GM19023 (cell line): ENCODE measurements around the gene TFAP2A.

Experiments used
- ATAC-seq: cut with Tn5 transposase; IDR thresholded peaks from one replicate; pipeline ENCODE4 v1.9.1; 2021; ENCODE audit warnings: mild to moderate bottlenecking, moderate library complexity; ENCODE audit not compliant: unreplicated experiment

TFAP2A gene

DNA sequence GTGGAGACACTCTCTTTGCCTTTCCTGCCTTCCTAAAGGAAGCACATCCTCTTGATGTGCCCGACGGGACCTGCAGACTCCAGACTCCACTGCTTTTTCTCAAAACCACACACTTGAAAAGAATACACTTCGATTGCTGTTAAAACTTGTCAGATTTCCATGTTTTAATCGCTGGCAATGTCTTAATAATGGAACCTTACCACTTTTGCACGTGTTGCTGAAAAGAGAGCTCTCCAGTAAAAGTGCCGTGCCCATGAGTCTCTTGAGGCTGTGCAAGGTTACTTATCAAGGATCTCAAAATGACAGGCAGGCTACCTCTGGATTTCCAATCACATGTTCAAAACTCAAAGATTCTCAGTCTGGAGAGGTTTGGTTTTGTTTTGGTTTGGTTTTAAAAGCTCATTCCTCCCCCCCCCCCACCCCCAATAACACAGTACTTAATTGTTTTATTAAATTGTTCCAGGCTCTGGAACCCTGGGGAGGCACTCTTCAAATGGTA is 12.0 kb upstream of the TFAP2A start:
- ATAC-seq, result no peak

GRCh38 chr6:10425975-10426780 is 11.3 kb upstream of the TFAP2A start:
- ATAC-seq, result peak; percentile 71

DNA sequence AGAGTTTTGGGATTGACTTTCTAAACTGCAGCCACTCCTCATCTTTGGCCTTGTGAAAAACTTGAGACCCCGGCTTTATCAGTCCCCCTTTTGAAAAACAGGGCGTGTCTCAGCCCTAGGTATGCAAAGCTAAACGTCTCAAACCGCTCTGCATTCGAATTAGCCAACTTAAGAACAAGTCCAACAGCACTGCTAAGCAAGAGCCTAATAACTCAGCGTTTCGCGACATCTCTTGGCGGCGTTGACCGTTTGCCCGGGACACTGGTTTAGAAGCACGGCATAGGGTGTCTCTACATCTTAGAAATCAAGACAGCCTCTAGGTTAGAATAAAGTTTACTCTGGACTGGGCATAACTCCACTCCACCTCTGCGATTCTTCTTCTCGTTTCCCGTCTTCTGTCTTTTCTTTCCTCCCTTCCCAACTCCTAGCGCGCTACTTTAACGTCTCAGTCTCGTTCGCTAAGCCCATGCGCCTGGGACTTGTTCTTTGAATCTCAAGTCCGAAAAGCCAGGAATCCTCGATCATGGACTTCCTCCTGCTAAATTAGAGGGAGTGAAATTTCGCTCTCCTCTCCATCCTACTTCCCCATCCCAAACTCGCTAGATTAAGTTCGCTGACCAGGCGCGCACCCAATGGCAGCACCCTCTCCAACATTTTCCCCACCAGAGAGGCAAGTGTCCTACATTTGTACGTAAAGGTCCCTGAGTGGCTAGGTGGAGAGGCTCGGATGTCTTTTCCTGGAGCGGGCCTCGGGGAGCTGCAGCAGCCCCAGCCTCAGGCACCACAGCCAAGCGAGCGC is 10.5 kb upstream of the TFAP2A start:
- ATAC-seq, result no peak

GRCh38 chr6:10424040-10424439 is 9.2 kb upstream of the TFAP2A start:
- ATAC-seq, result no peak

GRCh38 chr6:10422737-10423034 is 7.8 kb upstream of the TFAP2A start:
- no peak for ATAC-seq

DNA sequence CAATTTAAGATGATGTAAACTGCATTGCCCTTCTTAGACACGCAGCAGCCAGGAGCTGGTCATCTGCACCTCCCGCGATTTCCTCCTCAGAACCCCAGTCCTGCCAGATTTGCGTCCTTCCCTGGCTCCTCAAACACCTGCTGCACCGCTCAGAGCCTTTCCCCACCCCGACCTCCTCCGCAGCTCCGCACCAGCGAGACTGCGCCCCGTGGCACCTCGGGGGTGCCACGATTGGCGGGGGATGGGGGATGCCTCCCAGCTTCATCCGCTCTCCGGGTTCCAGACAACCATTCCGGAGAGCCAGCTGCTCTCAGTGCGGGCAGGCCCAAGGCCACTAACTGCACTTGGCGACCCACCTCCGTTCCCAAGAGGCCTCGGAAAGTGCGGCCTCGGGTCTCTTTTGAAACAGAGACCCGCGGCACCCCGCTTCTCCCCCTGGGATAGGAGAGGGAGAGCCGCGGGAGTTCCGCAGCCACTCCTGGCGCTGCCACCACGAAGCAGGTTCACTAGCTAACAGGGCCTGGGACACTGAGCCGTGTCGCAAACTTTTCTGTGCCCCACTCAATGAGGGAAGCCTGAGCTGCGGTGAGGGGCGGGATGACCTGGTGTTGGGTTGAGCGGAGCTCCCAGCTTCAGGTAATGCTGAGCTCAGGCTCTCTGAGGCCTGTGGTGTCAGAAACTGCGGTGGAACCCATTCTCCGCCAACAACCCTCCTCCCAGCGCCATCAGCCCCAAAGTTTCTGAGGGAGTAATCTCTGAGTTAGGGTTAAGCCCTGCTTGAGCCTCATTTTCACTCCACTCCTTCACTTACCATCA is 7.3 kb upstream of the TFAP2A start:
- no peak for ATAC-seq

DNA sequence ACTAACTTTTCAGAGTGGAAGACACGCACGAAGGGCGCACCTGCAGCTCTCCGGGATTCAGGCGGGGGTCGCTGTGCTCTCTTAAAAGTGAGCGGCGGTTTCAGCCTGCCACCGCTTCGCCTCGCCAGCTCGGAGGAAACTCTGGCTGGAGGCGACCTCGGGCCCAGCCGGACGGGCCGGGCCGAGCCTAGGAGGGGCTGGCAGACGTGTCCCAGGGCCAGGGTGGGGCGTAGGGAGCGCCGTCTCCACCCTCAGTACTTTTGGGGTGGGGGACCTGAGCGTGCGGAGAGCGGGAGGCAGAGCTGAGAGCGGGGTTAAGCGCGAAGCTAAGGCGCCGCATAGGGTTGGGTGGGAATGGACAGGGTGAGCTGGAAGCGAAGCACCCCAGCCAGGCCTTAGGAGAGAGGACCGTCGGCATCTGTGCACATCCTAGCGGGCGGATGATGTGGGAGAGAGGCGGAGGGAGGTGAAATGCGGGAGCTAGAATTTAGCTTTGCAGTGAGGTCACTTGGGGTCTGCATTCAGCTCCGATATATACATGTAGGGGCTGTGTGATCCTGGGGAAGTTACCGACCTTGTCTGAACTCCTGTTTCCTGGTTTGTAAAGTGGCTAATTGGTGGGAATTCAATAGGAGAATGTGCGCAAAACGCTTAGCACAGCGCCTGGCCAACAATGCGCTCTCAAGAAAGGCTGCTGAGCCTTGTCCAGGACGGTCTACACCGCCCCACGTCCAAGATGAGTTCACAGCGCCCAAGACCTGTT is 6.5 kb upstream of the TFAP2A start:
- ATAC-seq, result no peak

- no peak for ATAC-seq
Measured at GRCh38 chr6:10420546-10421157, 5.8 kb upstream of the TFAP2A start.

- no peak for ATAC-seq
Measured at GRCh38 chr6:10419749-10420545, 5.1 kb upstream of the TFAP2A start.

DNA sequence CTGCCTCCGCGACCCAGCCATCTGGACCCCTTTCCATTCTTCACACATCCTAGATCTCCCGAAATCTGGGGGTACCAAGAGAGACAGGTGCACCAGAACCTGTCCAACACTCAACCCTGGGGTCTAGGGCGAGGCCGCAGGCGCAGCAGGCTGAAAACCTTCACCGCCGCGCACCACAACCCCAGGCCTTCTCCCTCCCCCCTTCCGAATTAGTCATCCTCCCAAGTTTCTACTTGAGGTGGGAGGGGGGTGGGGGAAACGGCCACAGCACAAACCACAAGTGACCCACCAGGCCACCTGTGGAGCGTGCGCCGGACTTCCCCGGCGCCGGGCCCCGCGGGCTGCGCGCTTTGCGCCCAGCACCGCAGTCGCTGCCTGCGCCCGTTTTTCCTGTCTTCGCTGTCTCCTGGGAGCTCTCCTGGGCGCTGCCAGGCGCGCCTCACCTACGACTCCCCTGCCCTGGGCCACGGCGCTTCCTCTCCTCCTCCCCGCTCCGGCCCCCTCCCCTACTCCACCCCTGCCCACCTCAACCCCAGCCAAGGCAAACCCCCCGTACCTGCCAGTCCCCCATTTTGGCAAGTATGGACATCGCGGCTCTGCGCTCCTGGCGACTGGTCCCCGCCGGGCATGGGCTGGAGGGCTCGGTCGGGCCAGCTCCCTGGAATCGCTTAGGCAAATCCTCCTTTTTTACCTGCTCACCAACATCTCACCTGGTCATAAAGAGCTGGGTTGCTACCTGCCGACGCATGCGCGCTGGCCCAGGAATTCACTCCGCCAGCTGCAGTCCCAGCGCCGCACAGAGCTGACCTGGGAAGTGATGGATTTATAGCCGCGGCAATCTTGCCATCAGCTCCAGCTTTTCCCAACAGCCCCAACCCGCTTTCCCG is 4.2 kb upstream of the TFAP2A start:
- ATAC-seq, result no peak

- ATAC-seq, result no peak
Measured at GRCh38 chr6:10418361-10418861, 3.5 kb upstream of the TFAP2A start.

DNA sequence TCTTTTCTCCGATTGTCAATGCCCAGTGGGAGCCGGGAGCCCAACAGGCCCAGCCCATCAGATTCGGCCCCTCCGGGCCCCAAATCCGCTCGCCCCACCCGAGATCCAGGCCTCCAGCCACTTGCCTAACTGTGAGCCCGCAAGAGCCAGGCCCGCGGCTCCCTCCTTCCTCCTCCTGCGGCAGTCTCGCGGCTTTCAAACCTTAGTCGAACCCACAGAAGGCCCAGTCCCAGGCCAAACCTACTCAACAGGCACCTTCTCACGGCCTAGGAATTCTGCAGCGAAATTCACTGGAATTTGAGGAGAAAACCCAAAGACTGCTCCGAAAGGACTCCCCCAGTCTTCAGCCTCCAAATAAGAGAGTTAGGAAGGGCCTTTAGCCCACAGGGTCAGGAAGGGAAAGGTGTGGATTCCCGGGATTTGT is 2.8 kb upstream of the TFAP2A start:
- ATAC-seq, result no peak

- no peak for ATAC-seq
Measured at GRCh38 chr6:10416863-10417641, 2.2 kb upstream of the TFAP2A start.

DNA sequence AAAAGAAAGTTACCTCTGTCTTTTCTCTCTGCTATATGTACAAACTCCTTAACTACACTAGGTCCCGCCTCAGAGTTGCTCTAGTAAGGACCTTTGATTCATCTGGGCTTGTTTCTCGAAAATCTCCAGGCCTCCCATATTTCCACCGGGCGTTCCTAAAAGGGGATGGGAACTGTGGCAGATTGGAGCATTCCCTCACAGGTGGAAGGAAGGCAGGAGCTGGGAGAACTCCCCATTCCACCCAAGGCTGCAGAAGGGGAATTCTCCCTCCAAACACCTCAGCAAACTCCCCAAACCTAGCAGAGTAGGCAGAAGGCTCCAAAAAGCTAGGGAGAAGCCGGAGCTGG is 1.6 kb upstream of the TFAP2A start:
- ATAC-seq, result no peak

DNA sequence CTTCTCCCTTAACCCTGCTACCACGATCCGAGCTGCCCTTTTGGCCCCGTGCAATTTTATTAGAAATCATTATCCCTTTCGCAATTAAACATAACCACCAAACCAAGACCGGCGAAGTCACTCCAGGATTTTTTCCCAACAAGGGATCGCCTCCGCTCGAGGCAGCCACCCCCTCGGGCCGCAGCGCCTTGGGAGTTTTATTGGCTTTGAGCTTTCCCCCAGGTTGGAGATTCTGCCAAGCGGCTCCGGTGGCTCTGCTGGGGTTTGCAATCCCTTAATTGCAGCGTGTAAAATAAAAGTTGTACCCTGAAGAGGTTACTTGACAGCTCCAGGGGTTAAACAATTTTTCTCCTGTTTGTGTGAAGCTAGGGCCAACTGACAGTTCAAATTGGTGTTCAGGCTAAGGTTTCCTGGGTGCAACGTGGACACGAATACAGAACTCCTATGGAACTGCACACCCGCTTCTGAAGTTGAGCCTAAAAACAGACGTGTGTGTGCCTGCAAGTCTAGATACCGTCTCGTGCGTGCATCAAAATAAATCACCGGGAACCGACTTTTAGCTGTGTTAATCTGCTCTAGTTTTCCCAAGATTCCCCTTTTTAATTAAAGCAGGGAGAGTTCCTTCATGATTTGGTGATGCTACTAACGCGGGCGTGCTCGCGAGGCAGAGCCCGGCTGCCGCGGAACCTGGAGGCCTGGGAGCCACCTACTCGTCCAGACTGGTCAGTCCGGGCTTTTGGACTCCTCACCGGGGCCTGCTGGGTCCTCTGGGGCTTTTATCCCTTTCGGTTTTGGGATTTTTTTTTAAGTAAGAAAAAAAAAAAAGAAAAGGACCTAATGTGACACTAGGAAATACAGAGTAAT is 975 bp upstream of the TFAP2A start:
- ATAC-seq, result no peak

GRCh38 chr6:10413850-10414738 is 780 bp downstream of the TFAP2A start:
- no peak for ATAC-seq
